Dermis microvascular lymphatic vessel endothelial cell (primary cell): Measurements from ENCODE around the gene PEX11G. TPM values are rescaled to one million over a fixed set of nuclear protein-coding genes. Genes with fewer than 3 reads are reported as not detected.
"Not testable (repeated sequence)": the region's sequence is repeated elsewhere in the genome, so short reads cannot be mapped to it uniquely, and the experiment has no call there.

Experiments used
- DNase-seq, 2 donors: peaks; one replicate each; pipeline versions ENCODE4 v3.0.0 to v3.0.0-alpha.2; 2010; ENCODE audit warnings: low read depth in 2 of 2
- total RNA-seq: library from RNA; depleted of rRNA; stranded (reverse); fragments of >200 nt; gene quantifications from 2 replicates; pipeline ENCODE4 v1.2.1, GENCODE V29; 2014

Gene PEX11G
- total RNA-seq, 1 donor from 2014 or later, result 1.8 TPM

DNA sequence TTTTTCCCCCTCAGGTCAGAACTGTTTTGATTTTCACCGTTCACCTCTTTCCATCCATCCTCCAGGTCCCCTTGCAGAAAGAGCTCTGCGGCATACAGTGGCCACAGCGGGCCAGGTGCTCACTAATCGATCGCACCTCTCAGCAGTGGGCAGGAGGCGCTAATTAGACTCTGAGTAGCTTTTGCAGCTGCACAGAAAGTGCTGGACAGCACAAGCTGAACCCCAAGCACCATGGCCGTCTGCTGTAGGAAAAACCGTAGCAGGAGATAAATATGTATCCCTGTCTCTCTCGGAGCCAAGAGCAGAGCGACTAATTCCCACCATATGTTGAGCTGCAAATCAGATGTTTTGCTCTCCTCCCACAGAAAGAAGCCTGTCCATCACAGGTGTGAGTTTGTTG is 54.4 kb downstream of the PEX11G start:
- DNase-seq, result no peak

DNA sequence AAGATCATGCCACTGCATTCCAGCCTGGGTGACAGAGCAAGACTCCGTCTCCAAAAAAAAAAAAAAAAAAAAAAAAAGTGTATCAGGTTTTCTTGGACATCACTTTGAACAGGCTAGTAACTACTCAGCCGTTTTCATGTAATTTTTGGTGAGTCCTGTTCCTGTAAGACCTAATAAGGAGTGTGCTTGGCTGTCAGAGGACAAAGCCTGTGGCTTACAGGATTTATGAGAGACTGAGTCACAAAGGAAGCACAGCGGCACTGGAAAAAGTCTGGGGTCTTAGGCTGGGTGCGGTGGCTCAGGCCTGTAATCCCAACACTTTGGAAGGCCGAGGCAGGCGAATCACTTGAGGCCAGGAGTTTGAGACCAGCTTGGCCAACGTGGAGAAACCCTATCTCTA is 55.4 kb downstream of the PEX11G start:
- DNase-seq, result not testable (repeated sequence)

DNA sequence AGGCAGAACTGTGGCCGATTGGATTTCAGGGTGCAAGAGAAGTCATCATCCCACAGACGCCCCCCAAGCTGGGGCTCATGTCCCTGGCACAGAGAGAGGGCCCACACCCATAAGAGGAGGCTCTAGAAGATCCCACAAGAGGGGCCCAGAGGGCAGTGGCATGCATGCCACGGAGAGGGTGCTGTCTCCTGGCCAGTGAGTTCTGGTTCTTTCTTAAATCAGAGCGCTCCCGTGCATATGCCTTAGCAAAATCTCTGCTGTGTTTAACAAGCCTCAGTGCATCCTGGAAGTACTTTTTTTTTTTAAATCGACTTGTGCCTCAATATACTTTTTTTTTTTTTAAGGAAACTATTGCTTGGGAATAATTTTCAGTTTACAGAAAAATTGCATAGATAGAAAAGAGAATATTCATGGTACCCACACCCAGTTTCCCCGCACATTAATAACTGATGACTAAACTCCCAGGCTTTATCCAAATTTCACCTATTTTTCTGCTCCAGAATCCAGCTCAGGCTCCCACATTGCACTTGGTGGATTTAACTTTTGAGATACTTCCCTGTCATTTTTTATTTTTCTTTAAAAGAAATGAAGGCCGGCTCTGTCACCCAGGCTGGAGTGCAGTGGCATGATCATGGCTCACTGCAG is 59.1 kb downstream of the PEX11G start:
- no peak for DNase-seq

DNA sequence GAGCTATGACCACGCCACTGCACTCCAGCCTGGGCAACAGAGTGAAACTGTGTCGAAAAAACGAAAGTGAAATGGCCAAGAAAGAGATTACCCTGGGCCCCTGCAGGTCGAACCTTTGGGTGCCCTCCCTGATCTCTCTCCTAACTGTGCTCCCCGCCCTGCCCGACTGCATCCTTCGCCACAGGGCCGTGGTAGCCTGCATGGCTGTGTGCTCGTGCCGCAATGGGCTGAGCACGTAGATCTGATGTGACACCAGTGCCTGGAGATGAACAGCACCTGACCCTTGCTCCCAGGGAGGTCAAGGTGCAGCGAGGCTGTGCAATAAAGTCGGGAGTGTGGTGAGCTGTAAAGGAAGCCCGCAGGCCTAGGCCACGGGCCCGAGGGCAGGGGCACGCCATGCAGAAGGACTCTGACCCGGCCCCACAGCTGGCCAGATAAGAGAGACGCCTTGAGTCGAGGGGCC is 60.2 kb downstream of the PEX11G start:
- DNase-seq, result no peak

DNA sequence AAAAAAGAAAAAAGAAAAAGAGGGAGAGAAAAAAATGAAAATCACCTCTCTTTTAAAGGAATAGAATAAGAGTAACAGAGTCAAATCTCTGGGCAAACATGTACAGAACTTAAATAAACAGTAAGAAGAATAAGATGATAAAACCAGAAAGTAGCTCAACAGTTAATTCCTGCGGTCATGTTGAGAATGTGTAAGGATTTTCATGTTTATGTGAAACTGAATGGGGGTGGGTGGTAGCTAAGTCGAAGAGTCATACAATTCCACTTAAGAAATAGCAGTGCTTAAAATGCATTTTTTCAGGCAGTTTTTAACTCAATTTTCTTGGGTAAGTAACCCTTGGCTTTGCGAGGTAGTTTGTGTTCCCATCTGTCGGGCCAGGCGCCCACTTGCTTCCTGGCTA is 60.9 kb downstream of the PEX11G start:
- DNase-seq, result no peak

DNA sequence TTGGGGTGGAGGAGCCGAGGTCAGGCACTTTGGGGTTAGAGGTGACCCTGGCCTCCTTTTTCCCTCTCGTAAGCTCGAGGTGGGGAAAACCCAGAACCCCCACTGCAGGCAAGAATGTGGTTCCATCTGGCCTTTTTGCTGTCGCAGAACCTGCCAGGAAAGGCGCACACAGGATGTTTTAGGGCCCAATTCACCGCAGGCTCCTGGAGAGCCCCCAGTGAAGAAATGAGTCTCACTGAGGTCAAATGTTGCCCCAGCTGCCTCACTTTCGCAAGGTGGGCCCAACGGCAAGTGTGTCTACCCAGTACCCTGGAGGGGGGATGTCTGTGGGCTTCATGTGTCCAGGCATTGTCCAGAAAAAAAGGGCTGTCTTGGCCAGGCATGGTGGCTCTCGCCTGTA is 61.8 kb downstream of the PEX11G start:
- DNase-seq, result no peak

Other genes starting within 250 kb of the PEX11G start
- 38.3 and 65.6 TPM in 2 replicates for gene INSR, start 194.6 kb downstream of the PEX11G start, total RNA-seq
- 20.4 and 22.0 TPM in 2 replicates for gene ARHGEF18, start 140.1 kb downstream of the PEX11G start, total RNA-seq
- 8.3 and 21.7 TPM in 2 replicates for gene ZNF358, start 27.1 kb upstream of the PEX11G start, total RNA-seq
- 2.8 and 7.1 TPM in 2 replicates for gene MCOLN1, start 33.6 kb upstream of the PEX11G start, total RNA-seq
- gene PNPLA6, start 46.7 kb upstream of the PEX11G start, total RNA-seq, result 63.7 and 90.4 TPM in 2 replicates
- gene CAMSAP3, start 106.8 kb upstream of the PEX11G start, total RNA-seq, result under 0.01 TPM in 1 of 2 replicates, not detected in the other
- gene XAB2, start 140.5 kb upstream of the PEX11G start, total RNA-seq, result 19.4 and 26.0 TPM in 2 replicates
- 17.7 and 28.5 TPM in 2 replicates for gene PET100, start 140.8 kb upstream of the PEX11G start, total RNA-seq
- gene PCP2, start 144.7 kb upstream of the PEX11G start, total RNA-seq, result not detected in 2 replicates
- gene STXBP2, start 148.1 kb upstream of the PEX11G start, total RNA-seq, result 22.3 and 34.8 TPM in 2 replicates
- gene RETN, start 180.0 kb upstream of the PEX11G start, total RNA-seq, result not detected in 2 replicates
- gene MCEMP1, start 188.1 kb upstream of the PEX11G start, total RNA-seq, result not detected in 2 replicates
- gene TRAPPC5, start 191.8 kb upstream of the PEX11G start, total RNA-seq, result 93.8 and 106 TPM in 2 replicates
- not detected in 2 replicates for gene FCER2, start 213.1 kb upstream of the PEX11G start, total RNA-seq
- under 0.01 TPM in 1 of 2 replicates, not detected in the other for gene CLEC4G, start 243.1 kb upstream of the PEX11G start, total RNA-seq